ENCODE data around the gene WBP1L.

- no peak for TF ChIP-seq REST (IDR thresholded peaks at IDR 0.05; ENCODE audit: insufficient replicate concordance, low read depth)
- no peak for TF ChIP-seq CTCF (IDR thresholded peaks at IDR 0.05; ENCODE audit: insufficient read depth, low read length)
- TF ChIP-seq POLR2AphosphoS5 (IDR thresholded peaks at IDR 0.05; ENCODE audit: low read depth): no peak
These were observed 2.0 kb upstream of the WBP1L start for GRCh38 chr10:102741726-102742237.

Measured in HL-60 (cell line).